Right lung (tissue), 10 donors: ENCODE measurements around the gene TOX2. TPM values are rescaled to one million over a fixed set of nuclear protein-coding genes. Genes with fewer than 3 reads are reported as not detected.
A peak's percentile ranks its signal among the peaks of the same experiment; 100 is the strongest.

Source experiments
- DNase-seq, 2 donors: peaks; one replicate each; pipeline ENCODE4 v3.0.0-alpha.2; 2013
- long read RNA-seq, 8 donors: transcript quantifications; one replicate each; lab custom pipeline, GENCODE V29; 2026
- polyA plus RNA-seq, 5 donors: library from polyadenylated mRNA; unstranded; fragments of 120-200 nt; gene quantifications; one replicate each; pipeline versions ENCODE4 v1.2.1 to v1.2.3, GENCODE V29; 2013; ENCODE audit warnings: inconsistent platforms in 1 of 5, low replicate concordance in 1 of 5; ENCODE audit not compliant: insufficient read length in 5 of 5, insufficient read depth in 1 of 5

The TOX2 gene, protein sequence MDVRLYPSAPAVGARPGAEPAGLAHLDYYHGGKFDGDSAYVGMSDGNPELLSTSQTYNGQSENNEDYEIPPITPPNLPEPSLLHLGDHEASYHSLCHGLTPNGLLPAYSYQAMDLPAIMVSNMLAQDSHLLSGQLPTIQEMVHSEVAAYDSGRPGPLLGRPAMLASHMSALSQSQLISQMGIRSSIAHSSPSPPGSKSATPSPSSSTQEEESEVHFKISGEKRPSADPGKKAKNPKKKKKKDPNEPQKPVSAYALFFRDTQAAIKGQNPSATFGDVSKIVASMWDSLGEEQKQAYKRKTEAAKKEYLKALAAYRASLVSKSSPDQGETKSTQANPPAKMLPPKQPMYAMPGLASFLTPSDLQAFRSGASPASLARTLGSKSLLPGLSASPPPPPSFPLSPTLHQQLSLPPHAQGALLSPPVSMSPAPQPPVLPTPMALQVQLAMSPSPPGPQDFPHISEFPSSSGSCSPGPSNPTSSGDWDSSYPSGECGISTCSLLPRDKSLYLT
- polyA plus RNA-seq: 10 to 100 TPM; 31.7 to 69.8 (median 44.1) TPM
- long read RNA-seq, donor 1, transcript TOX2-201 (9 exons, 1,880 nt): major isoform, 8 of 14 reads
- long read RNA-seq, donor 1, partial matches to known transcripts: 6 of 14 reads
- long read RNA-seq, donor 1, other reads (novel, unspliced or antisense): 0 of 14 reads
- long read RNA-seq, donor 2, transcript TOX2-201 (9 exons, 1,880 nt): major isoform, 5 of 5 reads
- long read RNA-seq, donor 2, partial matches to known transcripts: 0 of 5 reads
- long read RNA-seq, donor 2, other reads (novel, unspliced or antisense): 0 of 5 reads
- long read RNA-seq, donor 3, partial matches to known transcripts: 0 of 3 reads
- long read RNA-seq, donor 3, other reads (novel, unspliced or antisense): 0 of 3 reads
- long read RNA-seq, donor 4, partial matches to known transcripts: 0 of 1 reads
- long read RNA-seq, donor 4, other reads (novel, unspliced or antisense): 0 of 1 reads
- long read RNA-seq, donor 5, partial matches to known transcripts: 0 of 3 reads
- long read RNA-seq, donor 5, other reads (novel, unspliced or antisense): 0 of 3 reads
- long read RNA-seq, donor 6, transcript TOX2-201 (9 exons, 1,880 nt): major isoform, 9 of 9 reads
- long read RNA-seq, donor 6, partial matches to known transcripts: 0 of 9 reads
- long read RNA-seq, donor 6, other reads (novel, unspliced or antisense): 0 of 9 reads
- long read RNA-seq, donor 7, transcript TOX2-201 (9 exons, 1,880 nt): major isoform, 6 of 6 reads
- long read RNA-seq, donor 7, partial matches to known transcripts: 0 of 6 reads
- long read RNA-seq, donor 7, other reads (novel, unspliced or antisense): 0 of 6 reads
- long read RNA-seq, donor 8, partial matches to known transcripts: 5 of 8 reads
- long read RNA-seq, donor 8, other reads (novel, unspliced or antisense): 0 of 8 reads

DNA sequence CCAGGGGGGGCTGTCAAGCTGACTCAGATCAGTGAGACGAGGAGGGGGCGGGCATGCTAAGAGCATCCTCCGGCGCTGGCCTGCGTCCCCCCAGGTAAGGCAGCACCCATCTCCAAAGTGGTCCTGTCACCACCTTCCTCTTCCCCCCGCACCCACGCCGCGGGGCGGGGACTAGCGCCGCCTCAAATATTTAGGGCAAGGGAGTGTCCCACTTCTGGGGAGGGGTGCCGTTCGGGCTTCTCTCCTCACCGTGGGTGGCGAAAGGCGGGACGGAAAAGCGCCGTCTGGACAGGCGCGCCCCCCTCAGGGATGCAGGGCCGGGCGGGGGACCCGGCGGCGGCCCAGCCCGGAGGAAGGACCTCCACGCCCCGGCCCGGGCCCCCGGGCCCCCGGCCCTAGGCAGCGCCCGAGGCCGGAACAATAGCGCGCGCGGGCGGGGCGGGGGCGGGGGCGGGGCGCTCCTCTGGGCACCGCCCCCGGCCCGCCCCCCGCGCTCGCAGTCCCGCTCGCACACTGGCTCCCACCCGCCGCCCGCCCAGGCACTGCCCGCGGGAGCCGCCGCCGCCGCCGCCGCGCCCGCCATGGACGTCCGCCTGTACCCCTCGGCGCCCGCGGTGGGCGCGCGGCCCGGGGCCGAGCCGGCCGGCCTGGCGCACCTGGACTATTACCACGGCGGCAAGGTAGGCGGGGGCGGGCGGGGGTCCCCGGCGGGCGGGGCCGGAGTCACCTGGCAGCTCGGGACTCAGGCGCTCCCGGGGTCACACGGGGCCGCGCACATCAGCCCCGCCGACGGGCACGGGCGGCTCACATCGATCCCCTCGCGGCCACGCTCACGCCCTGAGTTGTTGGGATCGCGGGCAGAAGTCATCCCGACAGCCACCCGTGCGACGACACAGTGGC lies at the start of gene TOX2:
TOX2 (plus strand) TSS at position 542 of the 900 bp plus-strand sequence; CDS start at position 582, 40 bp downstream.
- no peak for DNase-seq

DNA sequence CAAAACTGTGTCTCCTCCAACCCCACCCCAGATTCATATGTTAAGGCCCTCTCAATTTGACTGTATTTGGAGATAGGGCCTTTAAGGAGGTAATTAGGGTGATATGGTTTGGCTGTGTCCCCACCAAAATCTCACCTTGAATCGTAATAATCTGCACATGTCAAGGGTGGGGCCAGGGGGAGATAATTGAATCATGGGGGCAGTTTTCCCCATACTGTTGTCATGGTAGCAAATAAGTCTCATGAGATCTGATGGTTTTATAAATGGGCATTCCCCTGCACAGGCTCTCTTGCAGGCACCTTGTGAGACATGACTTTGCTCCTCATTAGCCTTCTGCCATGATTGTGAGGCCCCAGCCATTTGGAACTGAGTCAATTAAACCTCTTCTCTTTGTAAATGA lies 46.6 kb upstream of the TOX2 start:
- no peak for DNase-seq

DNA sequence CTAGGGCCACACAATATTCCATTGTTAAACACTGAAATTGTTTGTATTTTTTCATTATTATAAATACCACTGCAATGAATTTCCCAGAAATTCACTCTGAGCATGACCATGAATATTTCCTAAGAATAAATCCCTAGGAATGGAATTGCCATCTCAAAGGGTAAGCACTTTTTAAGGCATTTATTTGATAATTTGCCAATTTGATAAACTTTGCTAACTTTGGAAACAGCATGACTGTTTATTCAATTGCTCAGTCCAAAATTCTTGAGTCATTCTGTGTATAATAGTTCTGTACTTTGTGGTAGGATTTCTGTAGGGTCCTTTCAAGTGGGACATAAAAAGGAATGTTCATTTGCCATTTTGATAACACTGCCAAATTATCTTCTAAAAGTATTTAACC lies 44.2 kb upstream of the TOX2 start:
- DNase-seq: no peak

DNA sequence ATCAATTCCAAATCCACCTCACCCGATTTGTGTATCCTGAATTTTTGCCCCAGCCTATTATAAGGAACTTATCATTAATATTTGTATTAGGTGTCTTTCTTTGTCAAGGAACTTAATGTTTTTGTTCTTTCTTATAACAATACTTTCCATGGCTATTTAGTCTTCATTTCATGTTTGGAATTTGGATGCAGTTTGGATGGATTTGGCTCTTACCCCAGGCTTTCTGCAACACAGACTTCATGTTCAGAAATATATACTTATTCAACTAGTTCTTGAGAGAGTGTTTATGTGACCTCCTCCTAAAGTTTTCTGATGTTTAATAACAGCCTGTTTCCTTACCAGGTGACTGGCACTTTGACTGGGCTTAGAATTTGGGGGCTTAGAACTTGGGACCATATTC lies 35.9 kb upstream of the TOX2 start:
- no peak for DNase-seq

DNA sequence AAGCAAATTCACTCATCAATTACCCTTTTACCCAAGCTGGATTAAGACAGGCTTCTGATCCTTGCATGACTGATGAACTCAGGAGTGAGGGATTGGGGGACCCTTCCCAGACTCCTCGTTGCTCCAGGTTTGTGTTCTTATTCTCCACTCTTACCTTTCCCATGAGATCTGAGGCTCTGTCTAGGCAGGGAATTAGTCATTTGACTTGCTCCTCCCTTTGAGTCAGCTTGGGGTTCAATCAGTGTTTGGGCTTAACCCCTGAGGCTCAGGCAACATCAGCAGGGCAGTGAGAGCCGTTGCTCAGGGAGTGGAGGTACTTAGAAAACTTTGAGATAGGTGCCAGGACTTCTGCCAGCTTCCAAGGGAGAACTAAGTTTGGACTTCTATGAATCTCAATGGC lies 20.7 kb upstream of the TOX2 start:
- DNase-seq: no peak

DNA sequence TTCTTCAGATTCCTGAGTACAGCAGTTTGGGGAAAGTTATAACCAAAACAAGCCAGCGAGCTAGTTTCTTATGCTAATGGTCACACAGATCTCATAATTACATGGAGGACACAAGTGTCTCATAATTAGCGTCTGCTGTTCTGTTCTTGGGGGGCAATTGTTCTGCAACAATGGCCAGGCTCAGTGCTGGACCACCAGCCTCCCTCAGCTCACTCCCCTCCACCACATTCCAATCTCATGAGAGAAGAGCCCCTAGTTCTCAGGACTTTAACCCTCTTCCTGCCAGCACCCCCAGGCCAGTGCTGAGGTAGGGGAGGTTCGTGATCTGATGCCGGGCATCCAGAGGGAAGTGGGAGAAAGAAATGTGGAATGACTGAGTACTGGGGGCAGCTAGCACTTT lies 20.2 kb upstream of the TOX2 start:
- DNase-seq: no peak

DNA sequence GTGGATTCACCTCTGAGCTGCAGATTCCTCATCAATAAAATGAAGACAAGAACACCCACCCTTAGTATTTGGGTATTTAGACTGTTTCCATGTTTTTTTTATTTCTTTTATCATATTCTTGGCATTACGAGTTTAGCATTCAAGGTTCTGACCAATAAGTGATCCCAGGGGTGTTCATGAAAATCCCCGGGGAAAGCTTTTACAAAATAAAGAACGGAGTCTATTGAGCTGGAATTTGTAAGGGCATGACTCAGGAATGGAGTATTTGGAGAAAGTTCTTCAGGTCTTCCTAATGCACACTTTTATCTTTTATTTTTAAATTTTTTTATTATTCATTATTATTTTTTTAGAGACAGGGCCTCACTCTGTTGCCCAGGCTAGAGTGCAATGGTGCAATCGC lies 19.4 kb upstream of the TOX2 start:
- no peak for DNase-seq

DNA sequence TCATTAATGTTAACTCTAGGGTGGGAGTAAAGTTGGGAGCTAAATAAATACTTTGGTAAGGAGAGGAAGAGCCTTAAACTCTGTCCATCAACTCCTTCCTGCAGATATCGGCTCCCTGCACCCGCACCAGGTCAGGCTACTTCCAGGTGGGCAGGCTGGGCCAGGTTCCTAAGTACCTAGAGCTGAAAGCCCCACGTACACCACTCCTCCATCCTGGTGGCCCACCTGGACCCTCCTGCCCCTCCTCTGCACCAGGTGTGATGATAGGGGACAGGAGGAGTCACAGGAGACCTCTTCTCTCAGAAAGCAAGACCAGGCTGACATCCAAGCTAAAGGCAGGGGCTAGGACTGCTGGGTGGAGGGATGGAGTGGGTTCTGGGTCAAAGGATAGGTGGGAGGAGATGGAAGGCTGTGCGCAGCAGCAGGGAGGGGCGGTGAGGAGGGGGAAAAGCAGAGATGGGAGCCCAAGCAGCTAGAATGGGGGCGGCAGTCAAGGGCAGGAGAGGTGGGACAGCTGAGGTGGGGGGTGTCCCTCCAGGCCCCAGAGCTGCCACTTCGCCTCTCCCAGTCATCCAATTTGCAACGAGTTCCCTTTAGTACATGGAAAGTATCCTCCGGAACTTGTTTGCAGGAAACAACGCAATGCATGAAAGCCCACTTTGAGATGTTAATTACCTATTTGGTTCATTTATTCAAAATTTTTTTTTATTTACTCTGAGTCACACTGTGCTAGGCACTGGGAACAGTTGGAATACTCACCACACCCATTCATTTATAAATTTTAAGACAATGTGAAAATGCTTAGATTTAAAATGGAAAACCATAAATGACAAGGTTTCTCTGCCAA lies 15.2 kb upstream of the TOX2 start:
- no peak for DNase-seq

DNA sequence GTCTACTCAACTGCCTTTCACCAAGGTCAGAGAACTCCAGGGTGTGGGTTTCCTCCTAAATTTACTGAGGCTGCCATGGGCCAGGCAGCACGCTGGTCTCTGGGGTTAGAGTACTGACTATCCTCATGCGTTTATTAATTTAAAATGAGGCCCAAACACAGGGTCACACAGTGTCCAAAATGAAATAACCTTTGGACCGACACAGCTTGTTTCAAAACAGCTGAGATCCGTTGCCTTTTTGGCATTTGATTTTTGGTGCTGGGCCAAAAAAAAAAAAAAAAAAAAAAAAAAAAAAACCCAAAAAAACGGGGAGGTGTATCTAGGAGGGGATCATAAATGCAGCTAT lies 14.6 kb upstream of the TOX2 start:
- peak; percentile 54 to 72 for DNase-seq

DNA sequence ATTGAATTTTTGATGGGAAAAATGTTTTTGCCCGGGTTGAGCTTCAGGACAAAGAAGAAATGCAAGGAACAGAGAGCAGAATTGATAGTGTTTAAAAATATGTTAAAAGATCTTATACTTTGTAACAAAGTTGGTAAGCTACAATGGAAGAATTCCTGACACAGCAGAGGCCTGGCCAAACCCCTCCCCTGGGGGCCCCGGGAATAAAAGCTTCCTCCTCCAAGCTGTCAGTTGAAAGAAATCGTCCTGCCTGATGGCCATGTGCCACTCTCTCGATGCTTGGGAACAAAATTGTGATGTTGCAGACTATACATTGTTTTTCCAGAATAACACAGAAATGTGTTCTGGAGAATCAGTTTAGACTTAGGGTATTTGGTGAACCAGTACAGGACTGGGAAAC lies 14.2 kb upstream of the TOX2 start:
- DNase-seq: peak; percentile 87 to 91

DNA sequence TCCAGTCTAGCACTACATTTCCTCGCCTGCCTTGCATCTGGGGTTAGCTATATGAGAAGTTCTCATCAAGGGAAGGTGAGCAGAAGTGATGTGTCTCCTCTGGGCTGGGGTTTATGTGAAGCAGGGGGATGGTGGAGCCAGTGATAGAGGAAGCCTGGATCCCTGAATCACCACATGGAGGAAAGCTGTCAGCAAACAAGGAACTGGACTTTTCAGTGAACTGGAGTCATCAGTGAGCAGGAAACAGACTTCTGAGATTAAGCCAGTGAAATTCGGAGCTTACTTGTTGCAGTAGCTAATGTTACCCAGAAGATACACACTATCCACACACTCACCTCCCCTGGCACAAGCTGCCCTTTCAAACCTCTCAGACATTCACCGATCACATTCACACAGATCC lies 13.4 kb upstream of the TOX2 start:
- no peak for DNase-seq

DNA sequence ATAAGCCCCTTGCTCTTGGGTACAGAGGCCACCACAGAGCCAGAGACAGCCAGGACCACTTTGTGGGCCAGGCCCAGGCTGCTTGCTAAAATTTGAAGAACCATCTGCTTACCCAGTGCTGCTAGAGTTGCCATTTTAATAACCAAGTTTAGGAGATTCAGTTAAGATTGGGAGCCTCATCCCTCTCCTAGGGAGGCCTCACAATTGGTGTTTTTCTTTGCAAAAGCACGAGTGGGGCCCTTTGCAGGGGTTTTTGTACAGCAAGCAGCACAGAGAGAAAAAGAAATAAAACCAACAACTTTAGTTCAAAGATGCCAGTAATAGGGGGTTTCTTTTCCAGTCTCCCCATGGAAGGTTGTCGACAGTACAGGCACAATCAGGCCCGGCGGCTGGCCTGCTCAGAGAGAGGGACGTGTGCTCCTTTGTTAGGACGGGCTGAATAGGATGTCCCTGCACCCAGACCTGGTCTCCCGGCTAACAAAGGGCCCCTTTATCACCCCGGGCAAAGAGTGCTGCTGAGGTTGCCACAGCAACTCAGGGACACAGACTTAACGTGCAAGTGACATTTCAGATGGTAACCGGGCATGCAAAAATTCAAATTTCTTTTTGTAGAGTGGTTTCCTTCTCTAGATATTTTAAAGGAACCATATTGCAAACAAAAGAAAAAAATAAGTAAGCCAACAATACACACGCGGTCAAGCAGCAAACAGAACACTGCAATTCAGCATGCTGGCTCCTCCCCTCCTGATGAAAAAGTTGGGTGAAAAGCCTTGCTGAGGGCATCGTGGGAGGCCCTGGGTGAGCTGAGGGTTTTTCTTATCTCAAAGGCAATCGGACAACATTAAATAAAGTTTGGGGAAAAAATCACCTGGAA lies 10.5 kb upstream of the TOX2 start:
- DNase-seq: no peak

DNA sequence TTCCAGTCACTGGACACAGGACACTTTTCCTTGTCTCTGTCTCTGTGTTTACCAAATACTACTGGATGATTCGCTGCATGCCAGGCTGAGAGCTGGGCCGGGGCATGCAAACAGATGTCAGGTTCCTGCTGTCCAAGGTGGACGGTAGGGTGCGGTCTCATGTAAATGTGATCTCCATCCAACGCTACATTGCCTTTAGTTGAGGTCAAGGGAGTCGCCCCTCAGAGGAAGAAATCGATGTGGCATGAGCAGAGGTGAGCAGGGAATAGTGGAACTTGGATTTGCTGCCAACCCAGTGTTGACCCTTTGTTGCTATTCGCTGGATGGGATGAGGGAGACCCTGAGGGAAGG lies 9.8 kb upstream of the TOX2 start:
- no peak for DNase-seq

DNA sequence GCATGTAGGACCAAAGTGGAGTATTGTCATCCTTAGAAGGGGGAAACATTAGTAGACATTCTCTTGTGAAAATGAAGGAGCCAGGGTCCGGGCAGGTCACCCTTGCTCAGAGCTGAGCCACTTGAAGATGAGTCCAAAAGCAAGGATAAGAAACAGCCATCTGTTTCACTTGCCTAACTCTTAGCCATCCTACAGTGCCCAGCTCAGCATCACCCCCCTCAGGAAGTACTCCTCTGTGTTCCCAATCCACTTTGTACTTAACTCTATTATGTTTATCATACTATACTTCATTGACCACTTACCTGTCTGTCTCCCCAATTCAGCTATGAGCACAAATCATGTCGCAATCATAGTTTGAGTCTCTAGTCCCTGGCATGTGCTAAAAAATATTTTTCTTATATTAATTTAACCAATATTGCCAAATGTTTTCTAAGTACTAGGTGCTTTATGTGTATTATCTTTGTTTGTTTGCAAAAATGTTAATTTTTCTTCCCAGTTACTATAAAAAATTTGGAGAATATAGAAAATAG lies 8.1 kb upstream of the TOX2 start:
- DNase-seq: no peak

DNA sequence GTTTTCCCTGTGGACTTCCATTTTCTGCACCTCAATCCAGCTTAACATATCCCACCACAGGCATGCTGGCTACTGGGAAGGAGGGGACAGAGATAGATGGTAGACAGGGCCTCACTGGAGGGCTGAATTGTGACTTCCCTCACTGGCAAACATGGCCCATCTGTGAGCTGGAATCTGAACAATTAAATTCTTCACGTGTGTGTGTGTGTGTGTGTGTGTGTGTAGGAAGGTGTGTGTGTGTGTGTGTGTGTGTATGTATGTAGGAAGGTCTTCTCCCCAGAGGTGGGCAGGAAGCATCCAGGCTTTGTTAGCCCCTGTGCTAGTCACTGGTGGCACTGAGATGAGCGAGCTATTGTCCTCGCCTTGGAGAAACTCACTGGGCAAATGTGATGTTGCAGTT lies 5.4 kb upstream of the TOX2 start:
- DNase-seq: no peak

DNA sequence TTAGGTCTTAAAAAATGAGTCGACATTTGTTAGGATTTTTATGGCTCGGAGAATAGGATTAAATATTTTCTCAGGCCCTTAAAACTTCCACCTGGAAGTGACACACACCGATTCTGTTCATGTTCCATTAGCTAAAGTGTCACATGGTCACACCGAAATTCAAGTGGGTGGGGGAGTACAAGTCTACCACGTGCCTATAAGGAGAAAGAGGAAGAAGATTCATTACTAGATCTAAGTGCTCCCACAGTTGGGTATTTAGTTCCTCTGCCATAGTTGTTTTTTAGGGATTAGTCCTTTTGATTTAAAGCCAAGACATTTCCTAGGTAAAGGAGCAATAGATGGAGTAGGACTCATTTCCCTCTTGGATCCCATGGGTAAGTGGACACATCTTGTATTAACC lies 4.9 kb upstream of the TOX2 start:
- DNase-seq: no peak

DNA sequence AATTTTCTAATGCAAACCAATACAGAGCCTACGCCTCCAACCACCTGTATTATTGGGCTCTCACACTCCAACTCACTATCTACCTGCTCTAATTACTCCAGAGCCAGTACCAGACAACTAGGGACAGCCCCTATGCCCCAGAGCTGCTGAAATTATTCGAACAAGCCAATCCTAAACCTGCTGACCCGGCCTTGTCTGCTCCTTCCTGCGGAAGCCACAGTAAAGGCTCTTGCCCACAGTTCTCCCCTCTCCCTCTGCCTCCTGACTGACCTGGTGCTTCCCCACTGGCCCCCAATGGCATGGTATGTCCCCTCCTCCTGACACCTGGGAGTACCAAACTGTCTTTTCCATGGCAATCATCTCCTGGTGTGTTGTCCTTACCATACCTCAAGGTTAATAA lies 4.1 kb upstream of the TOX2 start:
- no peak for DNase-seq

DNA sequence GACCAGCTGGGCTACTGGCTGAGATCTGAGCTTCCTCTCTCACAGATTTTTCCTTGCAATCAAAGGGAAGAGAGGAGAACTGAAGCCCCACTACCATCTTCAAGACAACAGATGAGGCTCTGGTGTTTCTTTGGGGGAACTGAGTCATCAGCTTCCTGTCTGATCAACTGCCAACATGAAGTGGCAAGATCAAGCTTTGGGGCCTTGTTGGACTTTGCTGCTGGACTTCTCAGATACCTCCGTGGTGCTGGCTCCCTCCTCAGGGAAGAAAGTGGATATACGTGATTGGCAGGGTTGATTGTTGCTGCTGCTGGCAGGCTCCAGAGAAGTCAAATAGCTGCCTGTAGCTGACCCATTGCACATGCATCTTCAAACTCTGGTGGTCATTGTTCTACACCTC lies 3.6 kb upstream of the TOX2 start:
- no peak for DNase-seq
